GM12878 (cell line): Measurements from ENCODE around the gene STK32B. TPM values are rescaled to one million over a fixed set of nuclear protein-coding genes. Genes with fewer than 3 reads are reported as not detected.

Experiments
- ATAC-seq: fragments of 200-7000 bp; cut with Tn5 transposase; 3 replicates; pipeline ENCODE4 v1.9.1; 2020; ENCODE audit warnings: mild to moderate bottlenecking, moderate library complexity
- BruUV-seq: library from RNA; stranded (reverse); fragments of 400-500 nt; replicated peaks from 2 replicates; lab custom pipeline; 2021; lab: Mats Ljungman, UMichigan
- CTCF ChIA-PET: fragments of 300-600 bp; sonication (Branson Sonifier 250); formaldehyde crosslinking; extraction: SDS; loops from one replicate; lab custom pipeline; 2021; ENCODE audit warnings: inconsistent platforms; lab: Yijun Ruan, JAX
- POLR2A ChIA-PET: fragments of 350-600 bp; formaldehyde crosslinking; extraction: SDS; loops from one replicate; lab custom pipeline; 2021; ENCODE audit warnings: inconsistent platforms; lab: Charles Lee
- RAD21 ChIA-PET: fragments of 300-600 bp; sonication (Branson Sonifier 250); formaldehyde crosslinking; loops from one replicate; lab custom pipeline; 2023; ENCODE audit warnings: antibody characterized with exemption; ENCODE audit not compliant: unreplicated experiment; lab: Charles Lee
- SMC1A ChIA-PET: fragments of 300-600 bp; sonication (Branson Sonifier 250); formaldehyde crosslinking; loops from one replicate; lab custom pipeline; 2023; ENCODE audit not compliant: unreplicated experiment, uncharacterized antibody; lab: Charles Lee
- DNase-seq: peaks from one replicate; pipeline ENCODE4 v3.0.0-alpha.2; 2011; ENCODE audit warnings: low read depth, low spot score
- FAIRE-seq: peaks from 3 replicates; lab custom pipeline; 2011; peaks lifted over from hg19 to GRCh38; lab: Jason Lieb, UNC
- H2AFZ ChIP-seq: 2 replicates; pipeline ENCODE4 v1.6.0; 2011; ENCODE audit warnings: low read depth, low read length, control low read depth; ENCODE audit not compliant: control insufficient read depth
- H3K27ac ChIP-seq: 2 replicates; pipeline ENCODE4 v1.5.1; 2011; ENCODE audit warnings: control low read depth; ENCODE audit not compliant: control insufficient read depth, insufficient read depth
- H3K27me3 ChIP-seq, 2 experiments: replicated peaks in 1 of 2; 2 replicates each; pipeline versions ENCODE4 v1.6.0 to v1.6.1; 2011; ENCODE audit warnings: low read length in 1 of 2; ENCODE audit not compliant: control insufficient read depth in 2 of 2, insufficient read depth in 2 of 2
- H3K36me3 ChIP-seq, 2 experiments: 2 replicates each; pipeline ENCODE4 v1.5.1; 2011; ENCODE audit warnings: low read length in 1 of 2; ENCODE audit not compliant: control insufficient read depth in 2 of 2, insufficient read depth in 2 of 2
- H3K4me1 ChIP-seq: 2 replicates; pipeline ENCODE4 v1.6.1; 2011; ENCODE audit warnings: mild to moderate bottlenecking, low read length, moderate library complexity, mixed read lengths; ENCODE audit not compliant: control insufficient read depth, insufficient read depth
- H3K4me2 ChIP-seq: 2 replicates; pipeline ENCODE4 v1.6.0; 2011; ENCODE audit warnings: control low read depth; ENCODE audit not compliant: control insufficient read depth, insufficient read depth
- H3K4me3 ChIP-seq: fragments of 200-600 bp; sonication (generic); 2 replicates; pipeline ENCODE4 v1.5.1; 2016
- H3K79me2 ChIP-seq: 2 replicates; pipeline ENCODE4 v1.6.0; 2011; ENCODE audit warnings: low read length; ENCODE audit not compliant: control insufficient read depth, insufficient read depth
- H3K9ac ChIP-seq: 2 replicates; pipeline ENCODE4 v1.8.0; 2011; ENCODE audit warnings: low read length, control low read depth, mixed read lengths; ENCODE audit not compliant: control insufficient read depth, insufficient read depth
- H3K9me3 ChIP-seq: replicated peaks from 3 replicates; pipeline ENCODE4 v1.5.1; 2011; ENCODE audit warnings: mild to moderate bottlenecking, low read length; ENCODE audit not compliant: control insufficient read depth, insufficient read depth
- H4K20me1 ChIP-seq: 2 replicates; pipeline ENCODE4 v1.6.0; 2011; ENCODE audit not compliant: control insufficient read depth, insufficient read depth
- CHD2 ChIP-seq: IDR thresholded peaks from 2 replicates; pipeline ENCODE4 v1.6.1; 2011; ENCODE audit warnings: low read depth, low read length, improper control_type of control experiment, borderline replicate concordance
- CREB1 ChIP-seq: IDR thresholded peaks from 2 replicates; pipeline ENCODE4 v1.6.1; 2012; ENCODE audit warnings: low read depth, mild to moderate bottlenecking, inconsistent platforms
- ESRRA ChIP-seq: IDR thresholded peaks from 2 replicates; pipeline ENCODE4 v1.6.1; 2012; ENCODE audit warnings: mild to moderate bottlenecking, low read length, improper control_type of control experiment
- GABPA ChIP-seq: IDR thresholded peaks from 2 replicates; pipeline ENCODE4 v1.6.1; 2014; ENCODE audit warnings: antibody characterized with exemption, low read depth, mild to moderate bottlenecking, inconsistent platforms
- IKZF1 ChIP-seq: fragments of 450-650 bp; conservative IDR thresholded peaks from 2 replicates; pipeline ENCODE4 v1.6.1; 2017; ENCODE audit warnings: antibody characterized with exemption, mild to moderate bottlenecking
- MTA3 ChIP-seq: IDR thresholded peaks from 2 replicates; pipeline ENCODE4 v1.6.1; 2012; ENCODE audit warnings: low read length, inconsistent platforms, borderline replicate concordance
- NR2C1 ChIP-seq: fragments of 450-650 bp; IDR thresholded peaks from 2 replicates; pipeline ENCODE4 v1.6.1; 2017; ENCODE audit warnings: antibody characterized with exemption, mild to moderate bottlenecking, moderate library complexity
- PAX8 ChIP-seq: fragments of 450-650 bp; IDR thresholded peaks from 2 replicates; pipeline ENCODE4 v1.6.1; 2017; ENCODE audit warnings: mild to moderate bottlenecking, moderate library complexity
- RBBP5 ChIP-seq: fragments of 200-600 bp; sonication (generic); conservative IDR thresholded peaks from 2 replicates; pipeline ENCODE4 v1.6.1; 2016
- SIN3A ChIP-seq: IDR thresholded peaks from 2 replicates; pipeline ENCODE4 v1.6.1; 2012; ENCODE audit warnings: low read depth, low read length, improper control_type of control experiment
- SREBF1 ChIP-seq: IDR thresholded peaks from 2 replicates; pipeline ENCODE4 v1.6.1; 2012; ENCODE audit warnings: mild to moderate bottlenecking, low read length
- SUZ12 ChIP-seq: fragments of 200-600 bp; sonication (generic); IDR thresholded peaks from one replicate; pipeline ENCODE4 v1.6.1; 2018; ENCODE audit warnings: antibody characterized with exemption, mild to moderate bottlenecking; ENCODE audit not compliant: unreplicated experiment
- ZNF384 ChIP-seq: IDR thresholded peaks from 2 replicates; pipeline ENCODE4 v1.6.1; 2012; ENCODE audit warnings: low read depth, mild to moderate bottlenecking, low read length, improper control_type of control experiment, borderline replicate concordance
- ZNF687 ChIP-seq: fragments of 450-650 bp; IDR thresholded peaks from 2 replicates; pipeline ENCODE4 v1.6.1; 2017; ENCODE audit warnings: mild to moderate bottlenecking, moderate library complexity
- WGBS: methylation state at CpG from one replicate; pipeline ENCODE4 v1.1.6; 2016; ENCODE audit warnings: low lambda C conversion rate; ENCODE audit not compliant: insufficient replicate concordance, insufficient coverage; ENCODE audit errors: missing lambda C conversion rate; 5-methylcytosine and 5-hydroxymethylcytosine counted together
- in situ Hi-C: fragments of 300-500 bp; cut with MboI; formaldehyde crosslinking; loops from 9 replicates; pipeline ENCODE4 v1.14.3; 2018; ENCODE audit warnings: mixed read lengths
- intact Hi-C: fragments of 100-400 bp; cut with micrococcal nuclease; formaldehyde crosslinking; loops from one replicate; pipeline ENCODE4 v1.14.2; 2022; ENCODE audit not compliant: unreplicated experiment
- polyA plus RNA-seq, 11 experiments: library from polyadenylated mRNA; depleted of rRNA in 4 of 11; unstranded in 6 of 11; stranded (reverse) in 5 of 11; fragments of >200 nt; fragmentation: Nextera tagmentation in 4 of 11; fragmentation: Illumina TruSeq in 1 of 11; extraction: Ambion mirVana in 4 of 11; extraction: Trizol in 1 of 11; gene quantifications; 1 replicate in 1 of 11; 2 replicates in 10 of 11; pipeline versions ENCODE4 v1.2.1 to v1.2.3, GENCODE V29; 2011 to 2016; ENCODE audit warnings: inconsistent platforms in 2 of 11, missing spikeins in 2 of 11, low read depth in 1 of 11
- total RNA-seq, 4 experiments: library from RNA; depleted of rRNA in 3 of 4; stranded (reverse); fragments of >200 nt in 3 of 4; fragmentation: Illumina TruSeq in 1 of 4; extraction: Trizol in 1 of 4; gene quantifications; 2 replicates each; pipeline versions ENCODE4 v1.2.1 to v1.2.3, GENCODE V29; 2013 to 2021
- TF ChIP-seq, protein P1 (sequence below): fragments of 450-650 bp; IDR thresholded peaks from 2 replicates; pipeline ENCODE4 v1.6.1; 2018; ENCODE audit warnings: mild to moderate bottlenecking, low read depth, moderate library complexity; ENCODE audit not compliant: partially characterized antibody
- TF ChIP-seq, protein P2 (sequence below): IDR thresholded peaks from 2 replicates; pipeline ENCODE4 v1.6.1; 2012; ENCODE audit warnings: low read length, inconsistent platforms
- TF ChIP-seq, protein P3 (sequence below): fragments of 450-650 bp; IDR thresholded peaks from 2 replicates; pipeline ENCODE4 v1.6.1; 2017; ENCODE audit warnings: mild to moderate bottlenecking

STK32B gene
- total and polyA plus RNA-seq, 10 of the 15 experiments (the other 5 are each of a cell fraction or from before 2014, with no cell fraction given): 0.04 to 0.12 (median 0.08) TPM; not detected in 7

DNA sequence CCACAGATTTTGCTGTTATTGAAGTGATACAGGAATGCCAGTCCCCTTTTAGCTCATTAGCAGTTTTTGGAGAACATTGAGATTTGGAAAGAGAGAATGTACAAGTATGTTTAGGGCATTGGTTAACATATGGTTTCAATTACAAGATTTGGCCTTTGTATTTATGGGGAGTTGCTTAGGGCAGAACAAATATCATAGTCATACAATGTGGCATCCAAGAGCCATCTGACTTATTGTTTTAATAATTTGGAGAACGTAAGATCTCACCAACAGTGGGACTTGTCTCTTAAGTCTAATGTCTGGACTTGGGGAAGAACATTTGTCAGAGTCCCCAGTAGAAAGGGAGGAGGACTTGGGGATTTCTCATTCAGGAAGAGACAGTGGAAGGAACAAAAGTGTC is 166.1 kb downstream of the STK32B start:
- Histone ChIP-seq H3K4me1 (no peaks in the 10 kb centered on the region), H3K4me2 (no peak overlapping the region), H2AFZ (no peak overlapping the region), H4K20me1 (no peaks in the 10 kb centered on the region), H3K79me2 (no peaks in the 10 kb centered on the region), H3K9ac (no peak overlapping the region), H3K27ac (no peak overlapping the region), H3K27me3 (no peaks in the 10 kb centered on the region), H3K4me3 (no peak overlapping the region), H3K36me3 (no peaks in the 10 kb centered on the region), H3K9me3 (no peaks in the 10 kb centered on the region)
- SMC1A ChIA-PET: no interaction called here
- no TSS peak for BruUV-seq
- 75% methylated on average over 1 of the region's 1 CpG for WGBS
- in situ Hi-C loops (no loop called here), intact Hi-C loops (no loop called here)
- RAD21 ChIA-PET: no interaction called here
- ATAC-seq (no peak), FAIRE-seq (no peak), DNase-seq (no peak)
- POLR2A ChIA-PET: no interaction called here
- CTCF ChIA-PET: no interaction called here
- TF ChIP-seq SIN3A (no peak), ESRRA (no peak), SUZ12 (no peak), NR2C1 (no peak), CHD2 (no peak), CREB1 (no peak), PAX8 (no peak), SREBF1 (no peak), RBBP5 (no peak), ZNF687 (no peak), MTA3 (no peak), GABPA (no peak), ZNF384 (no peak), IKZF1 (no peak)
- TF ChIP-seq, protein P1, sequence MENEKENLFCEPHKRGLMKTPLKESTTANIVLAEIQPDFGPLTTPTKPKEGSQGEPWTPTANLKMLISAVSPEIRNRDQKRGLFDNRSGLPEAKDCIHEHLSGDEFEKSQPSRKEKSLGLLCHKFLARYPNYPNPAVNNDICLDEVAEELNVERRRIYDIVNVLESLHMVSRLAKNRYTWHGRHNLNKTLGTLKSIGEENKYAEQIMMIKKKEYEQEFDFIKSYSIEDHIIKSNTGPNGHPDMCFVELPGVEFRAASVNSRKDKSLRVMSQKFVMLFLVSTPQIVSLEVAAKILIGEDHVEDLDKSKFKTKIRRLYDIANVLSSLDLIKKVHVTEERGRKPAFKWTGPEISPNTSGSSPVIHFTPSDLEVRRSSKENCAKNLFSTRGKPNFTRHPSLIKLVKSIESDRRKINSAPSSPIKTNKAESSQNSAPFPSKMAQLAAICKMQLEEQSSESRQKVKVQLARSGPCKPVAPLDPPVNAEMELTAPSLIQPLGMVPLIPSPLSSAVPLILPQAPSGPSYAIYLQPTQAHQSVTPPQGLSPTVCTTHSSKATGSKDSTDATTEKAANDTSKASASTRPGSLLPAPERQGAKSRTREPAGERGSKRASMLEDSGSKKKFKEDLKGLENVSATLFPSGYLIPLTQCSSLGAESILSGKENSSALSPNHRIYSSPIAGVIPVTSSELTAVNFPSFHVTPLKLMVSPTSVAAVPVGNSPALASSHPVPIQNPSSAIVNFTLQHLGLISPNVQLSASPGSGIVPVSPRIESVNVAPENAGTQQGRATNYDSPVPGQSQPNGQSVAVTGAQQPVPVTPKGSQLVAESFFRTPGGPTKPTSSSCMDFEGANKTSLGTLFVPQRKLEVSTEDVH: no peak
- TF ChIP-seq, protein P2, sequence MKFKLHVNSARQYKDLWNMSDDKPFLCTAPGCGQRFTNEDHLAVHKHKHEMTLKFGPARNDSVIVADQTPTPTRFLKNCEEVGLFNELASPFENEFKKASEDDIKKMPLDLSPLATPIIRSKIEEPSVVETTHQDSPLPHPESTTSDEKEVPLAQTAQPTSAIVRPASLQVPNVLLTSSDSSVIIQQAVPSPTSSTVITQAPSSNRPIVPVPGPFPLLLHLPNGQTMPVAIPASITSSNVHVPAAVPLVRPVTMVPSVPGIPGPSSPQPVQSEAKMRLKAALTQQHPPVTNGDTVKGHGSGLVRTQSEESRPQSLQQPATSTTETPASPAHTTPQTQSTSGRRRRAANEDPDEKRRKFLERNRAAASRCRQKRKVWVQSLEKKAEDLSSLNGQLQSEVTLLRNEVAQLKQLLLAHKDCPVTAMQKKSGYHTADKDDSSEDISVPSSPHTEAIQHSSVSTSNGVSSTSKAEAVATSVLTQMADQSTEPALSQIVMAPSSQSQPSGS: no peak
- TF ChIP-seq, protein P3, sequence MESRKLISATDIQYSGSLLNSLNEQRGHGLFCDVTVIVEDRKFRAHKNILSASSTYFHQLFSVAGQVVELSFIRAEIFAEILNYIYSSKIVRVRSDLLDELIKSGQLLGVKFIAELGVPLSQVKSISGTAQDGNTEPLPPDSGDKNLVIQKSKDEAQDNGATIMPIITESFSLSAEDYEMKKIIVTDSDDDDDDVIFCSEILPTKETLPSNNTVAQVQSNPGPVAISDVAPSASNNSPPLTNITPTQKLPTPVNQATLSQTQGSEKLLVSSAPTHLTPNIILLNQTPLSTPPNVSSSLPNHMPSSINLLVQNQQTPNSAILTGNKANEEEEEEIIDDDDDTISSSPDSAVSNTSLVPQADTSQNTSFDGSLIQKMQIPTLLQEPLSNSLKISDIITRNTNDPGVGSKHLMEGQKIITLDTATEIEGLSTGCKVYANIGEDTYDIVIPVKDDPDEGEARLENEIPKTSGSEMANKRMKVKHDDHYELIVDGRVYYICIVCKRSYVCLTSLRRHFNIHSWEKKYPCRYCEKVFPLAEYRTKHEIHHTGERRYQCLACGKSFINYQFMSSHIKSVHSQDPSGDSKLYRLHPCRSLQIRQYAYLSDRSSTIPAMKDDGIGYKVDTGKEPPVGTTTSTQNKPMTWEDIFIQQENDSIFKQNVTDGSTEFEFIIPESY: no peak
